B cell (primary cell): ENCODE data around the gene GGCX. TPM values are rescaled to one million over a fixed set of nuclear protein-coding genes. Genes with fewer than 3 reads are reported as not detected.

Source experiments
- ATAC-seq: fragments of 200-7000 bp; cut with Tn5 transposase; one replicate; pipeline ENCODE4 v1.10.0; 2021; ENCODE audit warnings: low read depth, mild to moderate bottlenecking, moderate number of reproducible peaks, moderate library complexity
- CTCF ChIA-PET: fragments of 350-600 bp; sonication (Branson Sonifier 250); formaldehyde crosslinking; loops from one replicate; lab custom pipeline; 2021; ENCODE audit warnings: antibody characterized with exemption, inconsistent platforms; lab: Charles Lee
- POLR2A ChIA-PET: fragments of 350-600 bp; sonication (Branson Sonifier 250); formaldehyde crosslinking; loops from one replicate; lab custom pipeline; 2021; ENCODE audit warnings: antibody characterized with exemption; lab: Charles Lee
- DNase-seq: peaks from one replicate; pipeline ENCODE4 v3.0.0; 2013
- H2AFZ ChIP-seq: 2 replicates; pipeline ENCODE4 v1.6.1; 2012; ENCODE audit warnings: mild to moderate bottlenecking, low read depth, low read length; ENCODE audit not compliant: insufficient read depth, poor library complexity, severe bottlenecking
- H3K27ac ChIP-seq, 2 donors: 1 replicate in 1 of 2; 2 replicates in 1 of 2; pipeline ENCODE4 v1.5.1; 2012 to 2013; ENCODE audit warnings: low read length in 2 of 2, mild to moderate bottlenecking in 2 of 2, moderate library complexity in 1 of 2
- H3K27me3 ChIP-seq, 4 experiments: fragments of 200-600 bp in 1 of 4; sonication (generic) in 1 of 4; replicated peaks in 1 of 4; 1 replicate in 2 of 4; 2 replicates in 2 of 4; pipeline versions ENCODE4 v1.6.1 to v1.7.0; 2013 to 2016; ENCODE audit warnings: low read length in 3 of 4, mild to moderate bottlenecking in 2 of 4, mixed read lengths in 1 of 4, moderate library complexity in 1 of 4; ENCODE audit not compliant: insufficient read depth in 4 of 4, control insufficient read depth in 3 of 4; ENCODE audit errors: control extremely low read depth in 1 of 4
- H3K36me3 ChIP-seq, 2 experiments: replicated peaks in 1 of 2; 1 replicate in 1 of 2; 2 replicates in 1 of 2; pipeline versions ENCODE4 v1.6.1 to v1.7.1; 2013; ENCODE audit warnings: low read length in 1 of 2; ENCODE audit not compliant: insufficient read depth in 2 of 2, control insufficient read depth in 1 of 2; ENCODE audit errors: control extremely low read depth in 1 of 2, extremely low read depth in 1 of 2
- H3K4me1 ChIP-seq, 2 donors: fragments of 200-600 bp in 1 of 2; sonication (generic) in 1 of 2; 1 replicate in 1 of 2; 2 replicates in 1 of 2; pipeline versions ENCODE4 v1.5.1 to v1.6.1; 2013 to 2017; ENCODE audit warnings: low read length in 2 of 2; ENCODE audit not compliant: control insufficient read depth in 2 of 2, insufficient read depth in 2 of 2
- H3K4me2 ChIP-seq: replicated peaks from 2 replicates; pipeline ENCODE3; 2012; ENCODE audit warnings: mild to moderate bottlenecking, low read depth, low read length; ENCODE audit not compliant: poor library complexity, severe bottlenecking
- H3K4me3 ChIP-seq, 5 experiments: fragments of 200-600 bp in 1 of 5; sonication (generic) in 1 of 5; 1 replicate in 3 of 5; 2 replicates in 2 of 5; pipeline versions ENCODE4 v1.5.1 to v1.7.0; 2011 to 2016; ENCODE audit warnings: low read length in 4 of 5, mild to moderate bottlenecking in 4 of 5, low read depth in 2 of 5, control low read depth in 1 of 5, moderate library complexity in 1 of 5; ENCODE audit not compliant: insufficient read depth in 1 of 5; ENCODE audit errors: control extremely low read depth in 1 of 5, extremely low read depth in 1 of 5
- H3K79me2 ChIP-seq: fragments of 200-600 bp; sonication (generic); one replicate; pipeline ENCODE4 v1.6.0; 2016; ENCODE audit warnings: low read length; ENCODE audit not compliant: control insufficient read depth, insufficient read depth
- H3K9ac ChIP-seq: fragments of 200-600 bp; sonication (generic); 2 replicates; pipeline ENCODE4 v1.6.1; 2017; ENCODE audit warnings: mild to moderate bottlenecking, low read length, moderate library complexity
- H3K9me3 ChIP-seq, 3 donors: one replicate each; pipeline versions ENCODE4 v1.6.1 to v1.7.1; 2013; ENCODE audit warnings: low read length in 2 of 3; ENCODE audit not compliant: control insufficient read depth in 2 of 3, insufficient read depth in 1 of 3; ENCODE audit errors: control extremely low read depth in 1 of 3
- H4K20me1 ChIP-seq: 2 replicates; pipeline ENCODE4 v1.6.0; 2012; ENCODE audit warnings: mild to moderate bottlenecking, low read length; ENCODE audit not compliant: insufficient read depth, control insufficient read depth, poor library complexity, severe bottlenecking
- H3K27ac Mint-ChIP-seq: one replicate; pipeline ENCODE4 v1.8.0; 2021; ENCODE audit warnings: mixed read lengths
- H3K27me3 Mint-ChIP-seq: one replicate; pipeline ENCODE4 v1.8.0; 2021; ENCODE audit warnings: mixed read lengths
- H3K4me1 Mint-ChIP-seq: one replicate; pipeline ENCODE4 v1.8.0; 2021; ENCODE audit warnings: mixed read lengths
- H3K4me3 Mint-ChIP-seq: one replicate; pipeline ENCODE4 v1.8.0; 2021; ENCODE audit warnings: mixed read lengths
- H3K9me3 Mint-ChIP-seq: one replicate; pipeline ENCODE4 v1.8.0; 2022; ENCODE audit warnings: mixed read lengths; ENCODE audit not compliant: insufficient read depth
- CTCF ChIP-seq: fragments of 200-600 bp; IDR thresholded peaks from one replicate; pipeline ENCODE4 v1.8.0; 2022; ENCODE audit warnings: antibody characterized with exemption, mild to moderate bottlenecking
- EZH2 ChIP-seq: IDR thresholded peaks from 2 replicates; pipeline ENCODE4 v1.6.1; 2012; ENCODE audit warnings: borderline replicate concordance, low read depth, mild to moderate bottlenecking, moderate library complexity, low read length; ENCODE audit not compliant: insufficient read depth, poor library complexity, severe bottlenecking
- WGBS: methylation state at CpG from one replicate; pipeline ENCODE4 v1.1.5; 2013; ENCODE audit warnings: missing lambda C conversion rate; ENCODE audit not compliant: insufficient coverage; 5-methylcytosine and 5-hydroxymethylcytosine counted together
- intact Hi-C: fragments of 100-400 bp; cut with micrococcal nuclease; formaldehyde crosslinking; loops from one replicate; pipeline ENCODE4 v1.10.0; 2022
- polyA plus RNA-seq: library from polyadenylated mRNA; depleted of rRNA; stranded (reverse); fragments of >200 nt; gene quantifications from 2 replicates; pipeline ENCODE4 v1.2.3, GENCODE V29; 2012
- total RNA-seq, 2 donors: library from RNA; stranded (reverse); fragments of 120-200 nt in 1 of 2; gene quantifications; 1 replicate in 1 of 2; 2 replicates in 1 of 2; pipeline versions ENCODE4 v1.2.3 to v1.2.4, GENCODE V29; 2013 to 2022

GGCX gene
- total and polyA plus RNA-seq, 2 donors (not counting 1 experiment from before 2014, with no cell fraction given) = 23.5 to 36.8 TPM

GRCh38 chr2:85504778-85505261, 56.5 kb downstream of the GGCX start:
- ATAC-seq (no peak), DNase-seq (no peak)
- ChIA-PET CTCF (no interaction called here), POLR2A (no interaction called here)
- Histone ChIP-seq H3K9ac (no peak overlapping the region), H3K4me1 (peaks cover 6 to 15% of the 10 kb centered on the region in 2 donors), H3K4me2 (no peak overlapping the region), H3K9me3 (no peaks in the 10 kb centered on the region), H3K4me3 (no peak overlapping the region), H3K27ac (no peak overlapping the region), H3K27me3 (no peaks in the 10 kb centered on the region), H2AFZ (no peak overlapping the region), H3K36me3 (no peaks in the 10 kb centered on the region), H4K20me1 (no peaks in the 10 kb centered on the region), H3K79me2 (no peaks in the 10 kb centered on the region)
- WGBS = 68% methylated on average over 3 of the region's 3 CpGs
- H3K27me3 Mint-ChIP-seq = no peaks in the 10 kb centered on the region
- no peaks in the 10 kb centered on the region for H3K9me3 Mint-ChIP-seq
- no peak for TF ChIP-seq CTCF
- no peak for TF ChIP-seq EZH2
- H3K27ac Mint-ChIP-seq = no peak overlapping the region
- intact Hi-C loops = no loop called here
- no peak overlapping the region for H3K4me3 Mint-ChIP-seq
- H3K4me1 Mint-ChIP-seq = peaks cover 13% of the 10 kb centered on the region

- H3K27me3 Mint-ChIP-seq = no peaks in the 10 kb centered on the region
- no peak for ATAC-seq
- no peak overlapping the region for H3K27ac Mint-ChIP-seq
- no peaks in the 10 kb centered on the region for H3K27me3 ChIP-seq
- peaks cover 13% of the 10 kb centered on the region for H3K4me1 Mint-ChIP-seq
- H3K9ac ChIP-seq = no peak overlapping the region
- no peak for TF ChIP-seq CTCF
- no peak for TF ChIP-seq EZH2
- H3K9me3 Mint-ChIP-seq = no peaks in the 10 kb centered on the region
- no peaks in the 10 kb centered on the region for H3K9me3 ChIP-seq
- peaks cover 6 to 15% of the 10 kb centered on the region in 2 donors for H3K4me1 ChIP-seq
- POLR2A ChIA-PET = no interaction called here
- no peak overlapping the region for H2AFZ ChIP-seq
- no peaks in the 10 kb centered on the region for H3K36me3 ChIP-seq
- H3K4me3 ChIP-seq = no peak overlapping the region
- H3K4me2 ChIP-seq = no peak overlapping the region
- H4K20me1 ChIP-seq = no peaks in the 10 kb centered on the region
- no peak for DNase-seq
- H3K4me3 Mint-ChIP-seq = no peak overlapping the region
- no peak overlapping the region for H3K27ac ChIP-seq
- CTCF ChIA-PET = no interaction called here
- H3K79me2 ChIP-seq = no peaks in the 10 kb centered on the region
- intact Hi-C loops = no loop called here
- WGBS = 93% methylated on average over 14 of the region's 18 CpGs
These were observed 57.2 kb downstream of the GGCX start for GRCh38 chr2:85503851-85504777.
